ENCODE data around the gene CTCFL.

- TF ChIP-seq CTCF (IDR thresholded peaks at IDR 0.05; ENCODE audit: low read depth, low read length, missing input control): no peak
- no peak for TF ChIP-seq MAX (IDR thresholded peaks at IDR 0.05)
- no peak for TF ChIP-seq TAF1 (conservative IDR thresholded peaks at IDR 0.05)
- no peak for TF ChIP-seq ZBTB33 (IDR thresholded peaks at IDR 0.05)
- TF ChIP-seq JUND (IDR thresholded peaks at IDR 0.05): no peak
- TF ChIP-seq EGR1 (IDR thresholded peaks at IDR 0.05; ENCODE audit: low read depth in 2 of 2): no peak
- no peak for TF ChIP-seq REST (IDR thresholded peaks at IDR 0.05)
- TF ChIP-seq RAD21 (IDR thresholded peaks at IDR 0.05): no peak
- TF ChIP-seq GABPA (IDR thresholded peaks at IDR 0.05 in 1 of 2, conservative IDR thresholded peaks at IDR 0.05 in 1 of 2): no peak
- TF ChIP-seq YY1 (IDR thresholded peaks at IDR 0.05): no peak
- no peak for TF ChIP-seq SP1 (IDR thresholded peaks at IDR 0.05)
Measured at GRCh38 chr20:57570145-57570850, 45.4 kb upstream of the CTCFL start.

All from liver (tissue), 3 donors.